ENCODE measurements around the gene DMKN. TPM values are rescaled to one million over a fixed set of nuclear protein-coding genes. Genes with fewer than 3 reads are reported as not detected.
A peak's percentile ranks its signal among the peaks of the same experiment; 100 is the strongest.

Gene DMKN
- total and polyA plus RNA-seq, 2 experiments from 2014 or later = 57.0 to 99.5 TPM

GRCh38 chr19:35560677-35561076 is 47.2 kb upstream of the DMKN start:
- 92% methylated on average over 5 of the region's 6 CpGs for WGBS (ENCODE audit: low lambda C conversion rate, missing lambda C conversion rate)

GRCh38 chr19:35560271-35560670 is 46.8 kb upstream of the DMKN start:
- Histone ChIP-seq H4K20me1 (ENCODE audit: insufficient read depth, poor library complexity, severe bottlenecking) (no peaks in the 10 kb centered on the region), H3K4me3 (no peak overlapping the region), H3K27me3 (peaks cover 13% of the 10 kb centered on the region), H3K9me2 (replicated peaks; ENCODE audit: insufficient read depth) (no peaks in the 10 kb centered on the region), H3K4me2 (no peak overlapping the region), H3K4me1 (ENCODE audit: insufficient read depth) (peaks cover 3% of the 10 kb centered on the region), H2AFZ (no peak overlapping the region), H3K9me3 (ENCODE audit: low read depth) (no peaks in the 10 kb centered on the region), H3K36me3 (replicated peaks; ENCODE audit: insufficient read depth, low read depth) (no peaks in the 10 kb centered on the region), H3K27ac (no peak overlapping the region), H3K79me2 (no peaks in the 10 kb centered on the region)
- DNase-seq (ENCODE audit: low spot score) = no peak
- no peak for TF ChIP-seq EZH2 (IDR thresholded peaks at IDR 0.05; ENCODE audit: borderline replicate concordance)
- no peak for TF ChIP-seq CTCF (IDR thresholded peaks at IDR 0.05; ENCODE audit: poor library complexity)
- TF ChIP-seq EZH2phosphoT487 (IDR thresholded peaks at IDR 0.05; ENCODE audit: low read depth, severe bottlenecking, unreplicated experiment) = no peak
- 92% methylated on average over 13 of the region's 18 CpGs for WGBS (ENCODE audit: low lambda C conversion rate, missing lambda C conversion rate)

More at GRCh38 chr19:35560677-35561076, 47.2 kb upstream of the DMKN start:
- H3K79me2 ChIP-seq = no peaks in the 10 kb centered on the region
- no peaks in the 10 kb centered on the region for H3K9me2 ChIP-seq (replicated peaks; ENCODE audit: insufficient read depth)
- no peaks in the 10 kb centered on the region for H4K20me1 ChIP-seq (ENCODE audit: insufficient read depth, poor library complexity, severe bottlenecking)
- no peak overlapping the region for H3K4me3 ChIP-seq
- H2AFZ ChIP-seq = no peak overlapping the region
- peaks cover 13% of the 10 kb centered on the region for H3K27me3 ChIP-seq
- no peaks in the 10 kb centered on the region for H3K36me3 ChIP-seq (replicated peaks; ENCODE audit: insufficient read depth, low read depth)
- TF ChIP-seq CTCF (IDR thresholded peaks at IDR 0.05; ENCODE audit: poor library complexity) (no peak), EZH2 (IDR thresholded peaks at IDR 0.05; ENCODE audit: borderline replicate concordance) (no peak), EZH2phosphoT487 (IDR thresholded peaks at IDR 0.05; ENCODE audit: low read depth, severe bottlenecking, unreplicated experiment) (no peak)
- H3K4me2 ChIP-seq = no peak overlapping the region
- peaks cover 3% of the 10 kb centered on the region for H3K4me1 ChIP-seq (ENCODE audit: insufficient read depth)
- peak; percentile 1 for DNase-seq (ENCODE audit: low spot score)
- no peak overlapping the region for H3K27ac ChIP-seq
- H3K9me3 ChIP-seq (ENCODE audit: low read depth) = no peaks in the 10 kb centered on the region

DNA sequence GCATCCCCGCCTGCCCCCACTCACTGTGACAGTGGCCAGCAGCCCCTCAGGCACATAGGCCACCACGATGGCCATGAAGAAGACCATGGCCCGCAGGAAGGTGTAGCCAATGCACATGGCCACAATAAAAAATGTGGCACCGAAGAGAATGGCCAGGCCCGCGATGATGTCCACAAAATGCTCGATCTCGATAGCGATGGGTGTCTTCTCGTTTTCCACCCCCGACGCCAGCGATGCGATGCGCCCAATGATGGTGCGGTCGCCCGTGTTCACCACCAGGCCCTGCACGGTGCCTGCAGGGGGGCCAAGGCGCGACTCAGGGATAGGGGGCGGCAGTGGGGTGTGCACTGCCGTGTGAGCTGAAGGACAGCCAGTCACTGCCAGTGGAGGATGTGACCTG is 46.3 kb upstream of the DMKN start:
- no peak overlapping the region for H2AFZ ChIP-seq
- H4K20me1 ChIP-seq (ENCODE audit: insufficient read depth, poor library complexity, severe bottlenecking) = no peaks in the 10 kb centered on the region
- peaks cover 13% of the 10 kb centered on the region for H3K27me3 ChIP-seq
- H3K4me2 ChIP-seq = no peak overlapping the region
- H3K4me1 ChIP-seq (ENCODE audit: insufficient read depth) = peaks cover 3% of the 10 kb centered on the region
- no peak for DNase-seq (ENCODE audit: low spot score)
- TF ChIP-seq CTCF (IDR thresholded peaks at IDR 0.05; ENCODE audit: poor library complexity) (no peak), EZH2phosphoT487 (IDR thresholded peaks at IDR 0.05; ENCODE audit: low read depth, severe bottlenecking, unreplicated experiment) (no peak), EZH2 (IDR thresholded peaks at IDR 0.05; ENCODE audit: borderline replicate concordance) (no peak)
- H3K9me3 ChIP-seq (ENCODE audit: low read depth) = no peaks in the 10 kb centered on the region
- no peaks in the 10 kb centered on the region for H3K9me2 ChIP-seq (replicated peaks; ENCODE audit: insufficient read depth)
- H3K27ac ChIP-seq = no peak overlapping the region
- 95% methylated on average over 19 of the region's 23 CpGs for WGBS (ENCODE audit: low lambda C conversion rate, missing lambda C conversion rate)
- H3K79me2 ChIP-seq = no peaks in the 10 kb centered on the region
- no peak overlapping the region for H3K4me3 ChIP-seq
- no peaks in the 10 kb centered on the region for H3K36me3 ChIP-seq (replicated peaks; ENCODE audit: insufficient read depth, low read depth)

DNA sequence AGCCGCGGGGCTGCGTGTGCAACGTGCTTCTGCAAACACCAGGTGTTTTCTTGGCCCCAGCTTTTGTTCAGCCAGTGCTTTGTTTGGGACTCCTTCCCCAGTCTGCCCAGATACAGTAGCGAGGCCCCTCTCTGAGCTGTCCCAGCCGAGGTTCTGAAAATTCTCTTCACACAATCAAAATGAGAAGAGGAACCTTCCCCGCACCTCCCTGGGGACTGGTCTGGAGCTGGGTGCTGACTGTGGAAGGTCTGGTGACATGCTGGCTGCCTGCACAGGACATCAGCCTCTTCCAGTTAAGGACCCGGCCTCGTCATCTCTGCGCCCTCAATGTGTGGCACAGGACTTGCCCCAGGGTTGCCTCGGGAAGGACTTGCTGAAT is 45.8 kb upstream of the DMKN start:
- Histone ChIP-seq H3K9me2 (replicated peaks; ENCODE audit: insufficient read depth) (no peaks in the 10 kb centered on the region), H3K4me1 (ENCODE audit: insufficient read depth) (peaks cover 3% of the 10 kb centered on the region), H3K79me2 (no peaks in the 10 kb centered on the region), H4K20me1 (ENCODE audit: insufficient read depth, poor library complexity, severe bottlenecking) (no peaks in the 10 kb centered on the region), H3K4me2 (no peak overlapping the region), H3K27me3 (peaks cover 13% of the 10 kb centered on the region), H3K4me3 (no peak overlapping the region), H3K27ac (no peak overlapping the region), H2AFZ (no peak overlapping the region), H3K36me3 (replicated peaks; ENCODE audit: insufficient read depth, low read depth) (no peaks in the 10 kb centered on the region), H3K9me3 (ENCODE audit: low read depth) (no peaks in the 10 kb centered on the region)
- TF ChIP-seq EZH2 (IDR thresholded peaks at IDR 0.05; ENCODE audit: borderline replicate concordance) = no peak
- WGBS (ENCODE audit: low lambda C conversion rate, missing lambda C conversion rate) = 77% methylated on average over 11 of the region's 11 CpGs
- DNase-seq (ENCODE audit: low spot score) = no peak
